HG02678 (cell line): ENCODE results near the gene SEPTIN5.
"Not testable (repeated sequence)": the region's sequence is repeated elsewhere in the genome, so short reads cannot be mapped to it uniquely, and the experiment has no call there.

Source experiments
- ATAC-seq: cut with Tn5 transposase; IDR thresholded peaks from one replicate; pipeline ENCODE4 v1.9.1; 2021; ENCODE audit warnings: mild to moderate bottlenecking, moderate library complexity; ENCODE audit not compliant: unreplicated experiment

Gene SEPTIN5

GRCh38 chr22:19719488-19720021 lies 5.3 kb downstream of the SEPTIN5 start:
- no peak for ATAC-seq

GRCh38 chr22:19720150-19720827 lies 6.0 kb downstream of the SEPTIN5 start:
- ATAC-seq: no peak

- ATAC-seq: no peak
Measured at GRCh38 chr22:19720999-19721329, 6.7 kb downstream of the SEPTIN5 start.

GRCh38 chr22:19721330-19722177 lies 7.3 kb downstream of the SEPTIN5 start:
- no peak for ATAC-seq

GRCh38 chr22:19722178-19722981 lies 8.1 kb downstream of the SEPTIN5 start:
- ATAC-seq: no peak

GRCh38 chr22:19722982-19723231 lies 8.6 kb downstream of the SEPTIN5 start:
- no peak for ATAC-seq

GRCh38 chr22:19723232-19723982 lies 9.1 kb downstream of the SEPTIN5 start, which contains the start of gene GP1BB:
GP1BB (plus strand) TSS chr22:19723539; CDS start chr22:19723570, 31 bp downstream.
- ATAC-seq: no peak

GRCh38 chr22:19723983-19724827 lies 9.9 kb downstream of the SEPTIN5 start:
- ATAC-seq: no peak

GRCh38 chr22:19724927-19725661 lies 10.8 kb downstream of the SEPTIN5 start:
- ATAC-seq: no peak

- not testable (repeated sequence) for ATAC-seq
Measured at GRCh38 chr22:19726064-19726788, 11.9 kb downstream of the SEPTIN5 start.

- no peak for ATAC-seq
Measured at GRCh38 chr22:19727310-19728150, 13.2 kb downstream of the SEPTIN5 start.

- no peak for ATAC-seq
Measured at GRCh38 chr22:19728271-19728670, 14.0 kb downstream of the SEPTIN5 start.

- no peak for ATAC-seq
Measured at GRCh38 chr22:19728836-19729235, 14.5 kb downstream of the SEPTIN5 start.

GRCh38 chr22:19729507-19729906 lies 15.2 kb downstream of the SEPTIN5 start:
- no peak for ATAC-seq

GRCh38 chr22:19730198-19730597 lies 15.9 kb downstream of the SEPTIN5 start:
- no peak for ATAC-seq

- ATAC-seq: no peak
Measured at GRCh38 chr22:19730655-19731360, 16.5 kb downstream of the SEPTIN5 start.
